GM19455 (cell line): ENCODE measurements around the gene TEX30.

Source experiments
- ATAC-seq: cut with Tn5 transposase; IDR thresholded peaks from one replicate; pipeline ENCODE4 v1.9.1; 2021; ENCODE audit not compliant: unreplicated experiment

The TEX30 gene

GRCh38 chr13:102779436-102780159 lies 6.0 kb upstream of the TEX30 start:
- ATAC-seq: no peak

GRCh38 chr13:102777736-102778135 lies 4.2 kb upstream of the TEX30 start:
- no peak for ATAC-seq

GRCh38 chr13:102776271-102776670 lies 2.7 kb upstream of the TEX30 start:
- ATAC-seq: no peak

GRCh38 chr13:102774591-102775520 lies 1.3 kb upstream of the TEX30 start:
- no peak for ATAC-seq

- no peak for ATAC-seq
Measured at GRCh38 chr13:102774214-102774568, 605 bp upstream of the TEX30 start.

GRCh38 chr13:102772042-102772425 lies 1.6 kb downstream of the TEX30 start:
- no peak for ATAC-seq

GRCh38 chr13:102771298-102772041 lies 2.1 kb downstream of the TEX30 start:
- no peak for ATAC-seq

GRCh38 chr13:102770435-102770834 lies 3.2 kb downstream of the TEX30 start:
- ATAC-seq: no peak

GRCh38 chr13:102769679-102770078 lies 3.9 kb downstream of the TEX30 start:
- no peak for ATAC-seq

- no peak for ATAC-seq
Measured at GRCh38 chr13:102768909-102769308, 4.7 kb downstream of the TEX30 start.

- no peak for ATAC-seq
Measured at GRCh38 chr13:102763741-102764140, 9.8 kb downstream of the TEX30 start.

GRCh38 chr13:102761071-102761470 lies 12.5 kb downstream of the TEX30 start:
- ATAC-seq: no peak

- ATAC-seq: no peak
Measured at GRCh38 chr13:102758842-102759241, 14.7 kb downstream of the TEX30 start.

GRCh38 chr13:102757006-102757405 lies 16.6 kb downstream of the TEX30 start:
- ATAC-seq: no peak

GRCh38 chr13:102751886-102752285 lies 21.7 kb downstream of the TEX30 start:
- ATAC-seq: no peak

GRCh38 chr13:102742506-102742905 lies 31.1 kb downstream of the TEX30 start:
- no peak for ATAC-seq

- ATAC-seq: no peak
Measured at GRCh38 chr13:102742101-102742500, 31.5 kb downstream of the TEX30 start.

- no peak for ATAC-seq
Measured at GRCh38 chr13:102729560-102730270, 43.9 kb downstream of the TEX30 start.

- ATAC-seq: no peak
Measured at GRCh38 chr13:102726430-102726829, 47.2 kb downstream of the TEX30 start.

- ATAC-seq: no peak
Measured at GRCh38 chr13:102724923-102725322, 48.7 kb downstream of the TEX30 start.

GRCh38 chr13:102721800-102722231 lies 51.8 kb downstream of the TEX30 start:
- no peak for ATAC-seq
